IPS DF 4.7 (cell line): Measurements from ENCODE around the gene ST3GAL4.
"Not testable (repeated sequence)": the region's sequence is repeated elsewhere in the genome, so short reads cannot be mapped to it uniquely, and the experiment has no call there.

ENCODE experiments used
- DNase-seq: peaks from one replicate; pipeline ENCODE4 v3.0.0-alpha.2; 2013; ENCODE audit warnings: low spot score; ENCODE audit errors: extremely low read depth

The ST3GAL4 gene, protein sequence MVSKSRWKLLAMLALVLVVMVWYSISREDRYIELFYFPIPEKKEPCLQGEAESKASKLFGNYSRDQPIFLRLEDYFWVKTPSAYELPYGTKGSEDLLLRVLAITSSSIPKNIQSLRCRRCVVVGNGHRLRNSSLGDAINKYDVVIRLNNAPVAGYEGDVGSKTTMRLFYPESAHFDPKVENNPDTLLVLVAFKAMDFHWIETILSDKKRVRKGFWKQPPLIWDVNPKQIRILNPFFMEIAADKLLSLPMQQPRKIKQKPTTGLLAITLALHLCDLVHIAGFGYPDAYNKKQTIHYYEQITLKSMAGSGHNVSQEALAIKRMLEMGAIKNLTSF

GRCh38 chr11:126355324-126355925, at the start of gene ST3GAL4:
TSS of gene ST3GAL4 (plus strand) at chr11:126355686. CDS start at chr11:126406156, 50,470 bp downstream.
- no peak for DNase-seq

- no peak for DNase-seq
Measured at GRCh38 chr11:126305699-126306098, 49.8 kb upstream of the ST3GAL4 start.

- DNase-seq, result no peak
Measured at GRCh38 chr11:126307706-126308105, 47.8 kb upstream of the ST3GAL4 start.

DNA sequence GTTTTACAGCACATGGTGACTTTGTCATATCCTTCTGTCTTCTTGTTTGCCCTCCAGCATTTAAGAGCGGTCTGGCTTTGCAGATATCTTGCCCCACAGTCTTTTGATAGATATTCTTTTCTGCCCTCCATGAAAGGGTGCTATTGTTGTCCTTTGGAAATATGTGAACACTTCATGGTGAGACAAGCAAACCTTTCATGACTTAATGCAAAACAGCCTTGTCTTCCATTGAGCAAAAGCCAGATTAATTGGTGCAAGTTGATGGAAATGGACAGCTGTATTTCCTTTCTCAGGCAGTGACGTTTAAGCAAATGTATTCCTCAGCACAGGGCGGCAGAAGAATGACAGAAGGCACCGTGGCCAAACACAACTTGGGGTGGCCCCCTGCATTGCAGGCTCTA, 47.2 kb upstream of the ST3GAL4 start:
- DNase-seq, result no peak

DNA sequence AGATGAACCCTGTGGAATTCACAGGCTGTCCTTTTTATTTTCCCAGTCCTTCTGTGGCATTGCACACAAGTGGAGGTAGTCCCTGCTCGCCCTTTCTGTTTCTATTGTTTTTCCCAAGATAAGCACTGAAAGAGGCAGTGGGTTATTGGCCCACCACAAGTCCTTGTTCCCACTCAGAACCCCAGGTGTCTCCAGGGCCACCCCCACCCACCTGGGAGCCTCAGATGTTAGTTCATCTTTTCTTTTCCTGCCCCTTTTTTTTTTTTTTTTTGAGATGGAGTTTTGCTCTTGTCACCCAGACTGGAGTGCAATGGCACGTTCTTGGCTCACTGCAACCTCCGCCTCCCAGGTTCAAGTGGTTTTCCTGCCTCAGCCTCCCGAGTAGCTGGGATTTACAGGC, 46.7 kb upstream of the ST3GAL4 start:
- DNase-seq, result not testable (repeated sequence)

GRCh38 chr11:126310200-126310991, 45.1 kb upstream of the ST3GAL4 start:
- peak; percentile 56 for DNase-seq

DNA sequence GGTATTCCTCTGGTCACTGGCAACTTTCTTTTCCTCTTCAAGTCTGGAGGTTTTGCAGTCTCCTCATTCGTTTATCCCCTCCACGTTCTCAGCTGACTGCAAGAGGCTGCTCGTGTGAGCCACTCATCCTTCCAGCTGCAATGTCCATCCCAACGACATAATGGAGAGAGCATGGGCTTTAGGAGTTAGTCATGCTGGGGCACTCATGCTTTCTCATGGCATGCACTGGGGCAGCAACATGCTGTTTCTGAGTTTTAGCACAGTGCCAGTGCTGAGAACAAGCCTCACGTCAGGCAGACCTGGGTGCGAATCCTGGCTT, 44.5 kb upstream of the ST3GAL4 start:
- DNase-seq, result no peak

GRCh38 chr11:126311401-126312291, 43.8 kb upstream of the ST3GAL4 start:
- DNase-seq, result no peak

- DNase-seq, result no peak
Measured at GRCh38 chr11:126312961-126313360, 42.5 kb upstream of the ST3GAL4 start.

DNA sequence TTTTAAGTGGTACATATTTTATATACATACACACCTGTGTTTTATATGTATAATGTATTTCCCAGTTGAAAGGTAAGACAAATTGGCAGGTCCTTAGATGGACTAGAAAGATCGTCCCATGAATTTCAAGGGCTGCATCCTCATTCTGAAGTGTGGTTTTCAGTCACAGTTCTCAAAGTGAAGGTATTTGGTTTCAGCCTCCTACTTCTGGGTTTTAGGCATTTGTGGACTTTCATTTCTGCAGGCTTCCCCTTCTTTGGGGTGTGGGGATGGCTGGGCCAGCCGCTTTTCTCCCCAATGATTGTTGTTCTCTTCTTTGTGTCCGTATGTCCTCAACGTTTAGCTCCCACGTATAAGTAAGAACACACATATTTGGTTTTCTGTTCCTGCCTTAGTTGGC, 41.7 kb upstream of the ST3GAL4 start:
- DNase-seq, result no peak

DNA sequence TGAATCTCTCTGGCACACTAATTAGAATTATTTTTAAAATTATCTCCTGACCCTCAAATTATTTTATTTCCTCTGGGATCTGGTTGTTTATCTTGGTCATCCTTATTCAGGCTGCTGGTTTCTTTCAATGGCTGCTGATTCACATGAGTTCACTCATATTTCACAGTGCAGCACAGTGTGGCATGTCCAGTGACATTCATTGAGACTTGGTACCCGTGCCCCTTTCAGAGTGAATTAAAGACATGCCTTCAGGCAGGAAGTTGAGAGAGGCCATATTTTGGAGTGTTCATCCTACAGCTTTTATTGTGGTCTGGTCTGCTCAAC, 38.1 kb upstream of the ST3GAL4 start:
- DNase-seq, result no peak

DNA sequence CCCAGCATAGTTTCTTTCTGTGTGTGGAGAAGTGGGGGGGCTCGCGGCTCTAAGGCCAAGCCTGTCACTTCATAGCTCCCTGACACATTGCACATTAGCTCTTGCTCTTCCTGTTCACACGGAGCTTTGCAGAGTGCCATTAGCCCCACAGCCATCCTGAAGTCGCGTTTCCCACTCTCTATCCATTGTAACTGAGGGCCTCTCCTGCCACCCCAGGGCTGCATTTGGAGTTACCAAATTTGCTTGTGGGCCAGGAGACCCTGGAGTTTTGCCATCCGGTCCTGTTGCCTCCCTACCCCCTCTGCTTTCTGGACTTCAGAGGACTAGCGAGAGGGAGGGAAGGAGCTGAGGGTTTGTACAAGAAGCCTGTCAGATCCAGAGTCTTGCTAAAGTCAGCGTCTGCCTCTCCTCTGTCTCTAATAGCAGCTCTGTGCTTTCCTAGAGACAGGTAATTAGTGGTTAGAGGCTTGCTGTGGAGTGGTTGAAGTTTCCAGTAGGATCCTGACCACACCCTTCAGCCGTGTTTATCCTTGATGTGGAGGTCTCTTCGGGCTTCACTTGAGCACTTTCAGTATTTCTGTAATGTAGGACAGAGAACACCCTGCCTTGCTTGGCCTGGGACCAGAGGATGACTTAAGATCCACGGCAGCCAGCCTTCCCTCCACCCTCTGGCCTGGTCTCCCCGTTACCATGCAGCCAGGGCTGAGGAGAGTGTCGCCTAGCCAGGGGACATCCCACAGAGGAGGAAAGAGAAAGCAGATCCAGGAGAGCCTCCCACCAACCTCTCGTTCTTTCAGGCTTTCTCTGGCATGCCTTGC, 37.5 kb upstream of the ST3GAL4 start:
- no peak for DNase-seq

- no peak for DNase-seq
Measured at GRCh38 chr11:126318574-126319373, 36.7 kb upstream of the ST3GAL4 start.

DNA sequence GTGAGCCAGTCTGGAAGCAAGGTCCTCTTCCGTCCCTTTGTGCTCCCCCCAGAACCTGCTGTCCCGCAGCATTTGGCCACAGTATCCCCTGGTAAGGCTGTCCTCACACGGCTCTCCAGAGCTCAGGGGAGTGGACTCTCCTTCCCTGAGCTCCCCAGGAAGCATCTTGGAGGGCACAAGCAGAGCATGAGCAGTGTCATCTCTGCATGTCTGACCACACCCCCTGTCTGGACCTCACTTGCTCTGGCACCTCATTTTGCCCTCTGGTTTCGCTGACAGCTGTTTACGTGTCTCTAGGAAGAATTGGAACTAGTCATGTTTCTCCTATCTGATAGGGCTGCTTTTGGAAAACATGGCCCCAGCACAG, 36.1 kb upstream of the ST3GAL4 start:
- DNase-seq, result no peak

DNA sequence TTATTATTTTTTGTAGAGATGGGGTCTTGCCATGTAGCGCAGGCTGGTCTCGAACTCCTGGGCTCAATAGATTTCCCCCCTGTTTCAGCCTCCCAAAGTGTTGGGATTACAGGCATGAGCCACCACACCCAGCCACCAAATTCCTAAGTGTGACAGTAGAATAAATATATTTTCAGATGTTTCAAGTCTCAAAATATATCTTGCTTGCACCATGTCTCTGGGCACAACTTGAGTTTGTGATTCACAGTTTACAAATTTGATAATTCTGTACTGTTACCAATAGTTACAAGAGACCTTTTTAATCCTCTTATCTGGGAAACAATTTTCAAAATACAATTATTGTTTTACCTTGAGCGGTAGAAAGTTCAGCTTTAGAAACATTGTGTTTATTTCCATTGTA, 32.5 kb upstream of the ST3GAL4 start:
- no peak for DNase-seq

DNA sequence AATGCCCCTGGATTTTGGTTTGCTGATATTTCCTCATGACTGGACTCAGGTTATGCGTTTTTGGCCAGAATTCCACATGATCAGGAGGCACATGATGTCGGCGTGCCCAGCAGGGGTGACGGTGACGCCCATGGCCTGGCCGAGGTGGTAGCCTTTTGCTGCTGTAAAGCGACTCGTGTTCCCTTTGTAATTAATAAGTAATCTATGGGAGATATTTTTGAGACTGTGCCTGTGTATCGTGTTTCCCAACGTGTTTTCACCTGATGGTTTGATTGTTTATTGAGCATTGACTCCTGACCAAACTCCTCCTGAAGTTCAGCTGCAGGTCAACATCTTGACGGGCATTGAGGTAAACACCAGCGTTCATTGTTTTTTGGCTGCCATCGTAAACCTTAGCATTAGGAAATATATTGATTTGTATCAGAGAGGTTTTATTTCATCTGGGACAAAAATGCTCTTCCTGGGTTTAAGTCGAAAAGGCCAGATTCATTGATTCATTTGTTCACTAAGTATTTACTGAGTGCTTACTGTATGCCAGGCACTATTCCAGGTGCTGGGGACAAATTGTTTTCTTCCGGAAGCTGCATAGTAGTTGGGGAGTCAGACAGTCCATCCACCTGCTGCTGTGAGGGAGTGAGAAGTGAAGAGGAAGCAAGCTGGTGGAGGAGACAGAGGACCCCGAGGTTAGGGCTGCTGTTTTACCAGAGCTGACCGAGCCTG, 28.0 kb upstream of the ST3GAL4 start:
- no peak for DNase-seq

- no peak for DNase-seq
Measured at GRCh38 chr11:126328001-126328390, 27.5 kb upstream of the ST3GAL4 start.

GRCh38 chr11:126328444-126328843, 27.0 kb upstream of the ST3GAL4 start:
- DNase-seq, result no peak

- no peak for DNase-seq
Measured at GRCh38 chr11:126328938-126329643, 26.4 kb upstream of the ST3GAL4 start.
